Cardiac septum (tissue), 1 donor: ENCODE measurements around the gene MON1B. TPM values are rescaled to one million over a fixed set of nuclear protein-coding genes. Genes with fewer than 3 reads are reported as not detected.
A peak's percentile ranks its signal among the peaks of the same experiment; 100 is the strongest.

Experiments
- DNase-seq: peaks from one replicate; pipeline ENCODE4 v3.0.0-alpha.2; 2020; ENCODE audit warnings: low spot score
- intact Hi-C: fragments of 100-400 bp; cut with DNase I; formaldehyde crosslinking; loops from one replicate; pipeline ENCODE4 v1.14.0; 2022
- total RNA-seq: library from RNA; stranded (reverse); fragmentation: NEBNext Ultra II Directional; extraction: Animal tissue kit (Norgen Biotek cat#: 25700); gene quantifications from one replicate; pipeline ENCODE4 v1.2.1, GENCODE V29; 2021
- donor health status: DM: no; HTN: no; CAD: no.

MON1B gene
- total RNA-seq, 1 donor from 2014 or later, result 21.3 TPM

DNA sequence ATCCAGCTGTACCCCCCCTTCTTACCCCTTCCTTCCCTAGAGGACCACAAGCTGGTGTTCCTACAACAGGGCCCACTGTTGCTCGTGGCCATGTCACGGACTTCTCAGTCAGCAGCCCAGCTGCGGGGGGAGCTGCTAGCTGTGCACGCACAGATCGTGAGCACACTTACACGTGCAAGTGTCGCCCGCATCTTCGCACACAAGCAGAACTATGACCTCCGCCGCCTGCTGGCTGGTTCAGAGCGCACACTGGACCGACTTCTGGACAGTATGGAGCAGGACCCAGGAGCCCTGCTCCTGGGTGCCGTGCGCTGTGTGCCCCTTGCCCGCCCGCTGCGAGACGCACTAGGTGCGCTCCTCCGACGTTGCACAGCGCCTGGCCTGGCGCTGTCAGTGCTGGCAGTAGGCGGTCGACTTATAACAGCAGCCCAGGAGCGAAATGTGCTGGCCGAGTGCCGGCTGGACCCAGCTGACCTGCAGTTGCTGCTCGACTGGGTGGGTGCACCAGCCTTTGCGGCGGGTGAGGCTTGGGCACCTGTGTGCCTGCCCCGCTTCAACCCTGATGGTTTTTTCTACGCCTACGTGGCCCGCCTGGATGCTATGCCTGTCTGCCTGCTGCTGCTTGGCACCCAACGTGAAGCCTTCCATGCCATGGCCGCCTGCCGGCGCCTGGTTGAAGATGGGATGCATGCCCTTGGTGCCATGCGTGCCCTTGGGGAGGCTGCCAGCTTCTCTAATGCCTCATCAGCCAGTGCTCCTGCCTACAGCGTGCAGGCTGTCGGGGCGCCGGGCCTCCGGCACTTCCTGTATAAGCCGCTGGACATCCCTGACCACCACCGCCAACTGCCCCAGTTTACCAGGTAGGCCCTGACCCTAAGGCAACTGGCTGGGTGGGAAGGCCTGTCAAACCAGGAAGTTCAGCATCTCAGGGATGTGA is 3.6 kb downstream of the MON1B start:
- intact Hi-C loops, result no loop called here
- no peak for DNase-seq

DNA sequence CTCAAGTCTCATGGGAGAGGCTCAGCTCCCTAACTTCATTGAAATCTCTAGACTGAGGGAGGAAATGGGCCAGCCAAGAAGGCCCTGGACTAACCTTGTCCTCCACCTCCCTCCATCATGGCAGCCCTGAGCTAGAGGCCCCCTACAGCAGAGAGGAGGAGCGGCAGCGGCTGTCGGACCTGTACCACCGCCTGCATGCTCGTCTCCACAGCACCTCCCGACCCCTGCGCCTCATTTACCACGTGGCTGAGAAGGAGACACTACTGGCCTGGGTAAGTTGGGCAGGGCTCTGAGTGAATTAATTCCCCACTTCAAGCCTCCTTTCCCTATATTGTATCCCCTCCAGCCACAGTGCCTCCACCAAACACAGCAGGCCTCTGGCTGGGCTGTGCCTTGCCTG is 4.4 kb downstream of the MON1B start:
- intact Hi-C loops, result no loop called here
- no peak for DNase-seq

DNA sequence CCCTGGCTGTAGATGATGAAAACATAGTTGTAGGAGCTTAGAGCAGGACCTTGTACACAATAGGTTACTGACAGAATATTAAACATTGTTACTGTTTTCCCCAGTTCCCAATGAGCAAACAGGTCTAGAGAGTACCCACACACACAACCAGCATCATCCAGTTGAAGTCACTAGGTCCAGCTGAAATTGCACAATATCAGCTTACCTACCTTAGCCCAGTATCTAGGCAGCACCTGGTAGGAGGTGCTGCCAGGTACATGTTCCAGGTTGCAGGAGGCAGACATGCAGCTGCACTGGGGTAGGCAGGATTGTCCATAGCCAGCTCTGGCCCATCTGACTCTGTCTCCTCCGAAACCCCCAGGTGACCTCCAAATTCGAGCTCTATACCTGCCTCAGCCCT is 6.8 kb downstream of the MON1B start:
- no peak for DNase-seq
- intact Hi-C loops, result no loop called here

DNA sequence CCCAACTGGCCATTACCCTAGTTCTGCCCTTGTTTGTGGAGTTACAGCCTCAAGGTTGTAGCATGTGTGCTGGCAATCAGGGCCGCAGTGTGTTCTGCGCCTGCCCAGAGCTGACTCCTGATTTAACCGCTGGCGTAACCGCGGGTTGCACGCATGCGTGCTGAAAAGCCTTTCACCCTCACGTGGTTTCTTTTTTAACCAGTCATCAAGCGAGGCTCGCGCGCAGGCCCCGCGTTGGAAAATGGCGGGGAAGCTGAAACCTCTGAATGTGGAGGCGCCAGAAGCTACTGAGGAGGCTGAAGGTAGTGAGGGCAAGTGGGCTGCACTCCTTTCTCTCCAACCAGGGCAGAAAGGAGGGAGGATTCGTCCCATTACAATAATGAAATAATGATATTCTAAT is 8.2 kb downstream of the MON1B start, which contains the start of gene SYCE1L:
Gene SYCE1L, plus strand, starts transcription at position 198 of the 400 bp plus-strand sequence. Its CDS starts 44 bp downstream, at position 242.
- no peak for DNase-seq
- intact Hi-C loops, result no loop called here

DNA sequence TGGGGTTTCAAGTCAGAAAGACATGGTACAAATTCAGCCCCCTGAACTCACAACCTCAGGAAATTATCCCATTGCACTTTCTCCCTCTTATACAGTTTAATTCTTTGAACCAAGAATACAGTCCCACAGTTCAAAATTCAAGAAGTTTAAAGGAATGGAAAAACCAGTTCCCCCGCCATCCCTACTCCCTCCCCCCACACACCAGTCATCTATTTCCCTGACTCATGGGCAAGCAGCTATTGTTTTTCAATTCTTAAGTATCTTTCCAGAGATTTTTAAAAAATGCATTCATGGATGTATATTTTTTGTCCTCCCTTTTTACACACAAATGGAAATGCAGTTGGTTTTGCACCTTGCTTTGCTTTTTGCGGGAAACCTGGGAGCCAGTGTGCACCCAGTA is 15.5 kb downstream of the MON1B start:
- no peak for DNase-seq
- intact Hi-C loops, result no loop called here

DNA sequence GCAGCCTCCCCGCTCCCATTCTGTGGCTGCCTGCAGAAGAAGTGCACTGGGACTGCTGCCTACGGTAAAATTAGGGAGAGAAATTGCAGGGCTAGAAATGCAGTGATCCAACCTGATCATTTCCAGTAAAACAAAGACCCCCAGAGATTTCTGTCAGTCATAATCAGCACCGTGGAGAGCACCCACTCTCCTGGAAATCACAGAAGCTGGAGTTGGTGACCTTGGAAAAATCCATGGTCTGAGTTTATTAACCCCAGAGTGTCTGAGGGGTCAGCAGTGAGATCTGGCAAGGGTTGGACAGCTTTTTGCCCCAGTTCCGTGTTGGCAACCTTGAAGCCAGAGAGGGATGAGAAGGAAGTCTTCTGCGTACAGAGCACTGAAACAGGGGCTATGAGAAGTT is 16.0 kb downstream of the MON1B start:
- intact Hi-C loops, result no loop called here
- no peak for DNase-seq

DNA sequence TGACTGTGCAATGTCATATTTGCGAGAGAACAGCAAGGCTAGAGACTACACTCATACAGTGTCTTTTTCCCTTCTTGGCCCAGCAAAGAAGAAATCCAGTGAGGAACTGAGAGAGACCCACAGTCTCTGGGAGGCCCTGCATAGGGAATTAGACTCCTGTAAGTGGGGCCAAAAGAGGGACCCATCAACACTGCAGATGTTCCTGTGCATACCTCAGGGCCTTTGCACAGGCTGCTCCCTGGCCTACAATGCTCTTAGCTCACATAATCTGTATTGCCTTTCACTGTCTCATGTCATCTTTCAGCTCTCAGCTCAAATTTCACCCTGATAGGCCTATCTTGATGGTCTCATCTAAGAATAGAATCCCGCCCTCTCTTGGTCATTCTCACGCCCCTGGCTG is 17.4 kb downstream of the MON1B start:
- DNase-seq, result no peak
- intact Hi-C loops, result no loop called here

DNA sequence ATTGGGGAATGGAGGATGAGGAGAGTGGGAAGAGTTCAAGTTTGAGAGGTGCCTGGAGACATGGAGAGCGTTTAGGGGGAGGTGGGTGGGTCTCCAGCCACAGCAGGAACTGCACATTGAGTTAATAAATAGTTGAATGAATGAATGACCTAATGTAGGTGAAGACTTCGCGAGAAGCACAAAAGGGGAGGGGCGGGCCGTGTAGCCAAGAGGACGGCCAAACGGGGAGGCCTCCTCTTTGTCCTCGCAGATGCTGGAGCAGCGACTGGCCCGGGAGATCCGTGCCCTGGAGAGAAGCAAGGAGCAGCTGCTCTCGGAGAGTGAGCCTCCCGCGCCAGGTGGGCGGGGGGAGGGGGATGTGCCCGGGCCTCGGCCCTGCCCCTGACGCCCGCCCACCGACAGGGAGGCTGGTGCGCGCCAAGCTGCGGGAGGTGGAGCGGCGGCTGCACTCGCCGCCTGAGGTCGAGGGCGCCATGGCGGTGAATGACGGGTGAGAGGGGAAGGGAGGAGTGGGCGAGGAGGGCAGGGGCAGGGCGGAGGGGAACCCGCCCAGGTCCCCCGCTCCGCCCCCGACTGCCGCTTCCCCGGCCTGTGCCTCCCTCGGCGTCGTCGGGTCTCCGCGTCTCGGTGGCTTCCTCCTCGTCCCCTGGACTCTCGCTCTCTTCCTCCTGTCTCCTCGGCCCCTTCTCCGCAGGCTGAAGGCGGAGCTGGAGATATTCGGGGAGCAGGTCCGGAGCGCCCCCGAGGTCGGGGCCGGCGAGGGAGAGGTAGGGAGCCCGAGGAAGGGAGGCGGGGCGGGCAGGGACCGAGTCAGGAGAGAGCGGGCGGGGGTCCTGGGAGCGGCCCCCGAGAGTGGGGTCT is 21.1 kb downstream of the MON1B start:
- DNase-seq, result no peak
- intact Hi-C loops, result no loop called here

DNA sequence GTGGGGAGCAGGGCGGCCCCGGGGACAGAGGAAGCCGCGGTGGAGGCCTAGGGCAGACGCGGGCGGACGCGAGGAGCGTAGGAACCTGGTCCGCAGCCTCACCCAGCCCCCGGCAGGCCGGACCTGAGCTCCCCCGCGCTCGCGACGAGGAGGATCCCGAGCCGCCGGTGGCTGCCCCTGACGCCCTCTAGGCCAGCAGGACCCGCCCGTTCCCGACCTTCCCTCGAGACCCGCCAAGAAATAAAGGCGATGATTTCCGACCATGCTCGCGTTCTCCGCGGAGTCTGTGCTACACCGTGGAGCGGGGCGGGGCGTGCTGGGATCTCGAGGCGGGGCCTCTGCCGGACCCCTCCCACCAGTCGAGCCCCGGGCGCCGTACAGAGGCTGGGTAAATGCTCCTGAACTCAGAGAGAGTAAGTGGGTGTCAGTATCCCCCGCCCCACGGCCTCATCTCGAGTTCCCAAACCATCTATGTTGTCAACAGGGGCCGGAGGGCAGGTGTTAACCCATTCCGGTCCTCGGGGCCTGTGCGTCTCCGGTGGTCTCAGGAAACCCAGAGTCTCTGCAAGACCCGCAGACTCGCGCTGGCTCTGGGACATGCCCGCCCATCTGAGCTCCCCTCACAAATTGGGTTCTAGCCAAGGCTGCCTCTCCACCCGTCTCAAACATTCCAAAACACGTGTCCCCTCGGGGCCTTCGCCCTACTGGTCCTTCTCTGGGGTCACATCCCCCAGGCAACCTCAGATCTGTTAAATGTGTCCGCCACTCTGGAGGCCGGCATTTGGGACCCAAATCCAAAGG is 22.0 kb downstream of the MON1B start:
- intact Hi-C loops, result no loop called here
- DNase-seq, result peak; percentile 81

DNA sequence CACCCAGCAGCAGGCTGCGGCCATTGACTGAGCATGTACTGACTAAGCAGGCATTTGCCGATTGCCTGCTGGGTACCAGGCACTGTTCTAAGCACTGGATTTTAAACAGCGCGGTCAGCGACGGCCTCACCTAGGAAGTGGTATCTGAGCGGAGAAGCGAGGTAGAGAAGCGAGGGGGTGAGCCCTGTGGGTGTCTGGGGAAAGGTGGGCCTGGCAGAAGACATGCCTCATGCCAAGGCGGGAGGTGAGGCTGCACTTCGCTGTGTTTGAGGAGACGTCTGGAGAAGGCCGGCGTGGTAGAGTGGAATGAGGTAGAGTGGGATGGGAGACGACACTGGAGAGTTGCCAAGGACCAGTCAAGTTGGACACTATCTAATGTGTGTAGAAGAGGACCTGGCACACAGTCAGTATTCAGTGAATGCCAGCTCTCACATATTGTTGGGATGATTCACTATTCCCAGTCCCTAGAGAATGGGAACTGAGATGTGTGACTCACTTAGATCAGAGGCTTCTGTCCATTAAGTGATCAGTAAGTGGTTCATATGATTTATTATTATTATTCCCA is 22.6 kb downstream of the MON1B start:
- no peak for DNase-seq
- intact Hi-C loops, result no loop called here

DNA sequence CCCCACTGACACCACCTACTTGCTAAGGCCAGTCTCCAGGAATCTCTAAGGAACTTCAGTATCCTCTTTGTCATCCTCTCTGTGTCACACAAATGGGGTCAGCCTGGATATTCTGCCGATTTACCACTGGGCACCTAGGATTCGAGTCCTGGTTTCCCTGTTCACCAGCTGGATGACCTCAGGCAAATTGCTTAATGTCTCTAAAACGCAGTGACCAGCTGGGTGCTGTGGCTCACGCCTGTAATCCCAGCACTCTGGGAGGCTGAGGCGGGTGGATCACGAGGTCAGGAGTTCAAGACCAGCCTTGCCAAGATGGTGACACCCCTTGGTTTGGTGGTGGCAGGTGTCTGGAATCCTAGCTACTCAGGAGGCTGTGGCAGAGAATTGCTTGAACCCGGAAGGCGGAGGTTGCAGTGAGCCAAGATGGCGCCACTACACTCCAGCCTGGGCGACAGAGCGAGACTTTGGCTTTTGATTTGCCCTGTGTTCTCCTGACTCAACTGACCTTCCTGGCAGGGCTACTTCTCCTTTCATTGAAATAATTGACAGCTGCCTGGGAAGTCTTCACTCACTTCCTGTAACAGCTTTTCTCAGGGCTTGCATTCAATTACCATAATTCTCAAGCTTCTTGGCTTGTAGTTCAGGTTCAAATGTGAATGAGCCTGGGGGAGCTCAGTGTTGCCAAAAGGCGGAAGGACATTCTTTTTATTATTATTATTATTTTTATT is 23.6 kb downstream of the MON1B start:
- DNase-seq, result no peak
- intact Hi-C loops, result no loop called here

DNA sequence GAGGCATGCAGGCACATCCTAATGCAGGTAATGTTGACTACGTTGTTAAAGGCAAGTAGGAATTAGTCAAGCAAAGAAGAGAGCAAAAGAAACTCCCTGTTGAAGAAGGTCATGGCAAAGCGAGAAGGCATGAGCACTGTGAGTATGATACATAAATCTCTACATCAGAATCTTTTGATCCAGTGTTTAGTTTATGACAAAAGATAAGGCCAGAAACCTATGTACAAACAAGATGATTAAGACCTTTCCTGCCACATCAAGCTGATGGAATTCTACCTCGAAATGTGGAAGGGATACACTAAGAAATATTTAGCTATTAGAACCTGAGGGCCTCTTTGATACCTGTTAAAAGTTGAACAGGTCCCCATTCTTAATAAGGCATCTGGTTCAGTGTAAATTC is 28.4 kb downstream of the MON1B start:
- DNase-seq, result no peak
- intact Hi-C loops, result no loop called here

DNA sequence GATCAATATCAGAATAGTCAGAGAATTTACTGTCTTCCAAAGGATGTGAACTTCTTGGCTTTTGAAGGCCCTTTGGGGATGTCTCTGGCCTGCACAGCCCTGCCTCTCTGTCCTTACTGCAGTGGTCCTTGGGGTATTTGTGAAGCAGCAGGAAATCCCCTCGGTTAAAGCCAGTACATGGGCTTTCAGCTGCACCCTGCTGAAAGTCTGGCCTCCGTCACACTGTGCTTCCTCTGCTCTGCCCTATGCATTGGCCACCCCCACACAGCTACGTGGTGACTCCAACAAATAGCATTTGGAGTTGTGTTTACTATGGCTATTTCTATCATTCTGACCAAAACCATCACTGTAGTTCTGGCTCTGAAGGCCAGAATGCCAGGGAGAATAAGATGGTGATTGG is 29.4 kb downstream of the MON1B start:
- intact Hi-C loops, result no loop called here
- no peak for DNase-seq

DNA sequence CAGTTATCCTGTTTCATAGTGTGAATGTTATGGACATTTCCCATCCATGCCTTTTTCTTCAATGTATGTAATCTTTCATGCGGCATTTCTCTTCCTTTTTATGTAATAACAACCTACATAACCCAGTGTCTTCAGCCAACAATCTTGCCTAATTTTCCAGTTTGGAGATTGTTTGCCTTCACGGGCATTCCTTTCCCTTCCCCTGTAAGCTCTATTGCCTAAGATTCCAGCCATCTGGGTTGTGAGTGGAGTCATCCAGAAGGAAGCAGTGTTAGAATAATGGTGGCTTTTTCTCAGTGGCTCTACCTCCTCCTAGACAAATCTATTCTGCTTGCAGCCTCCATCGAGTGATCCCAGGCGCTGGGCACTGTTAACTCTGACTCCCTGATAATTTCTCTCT is 30.5 kb downstream of the MON1B start:
- intact Hi-C loops, result no loop called here
- DNase-seq, result no peak

DNA sequence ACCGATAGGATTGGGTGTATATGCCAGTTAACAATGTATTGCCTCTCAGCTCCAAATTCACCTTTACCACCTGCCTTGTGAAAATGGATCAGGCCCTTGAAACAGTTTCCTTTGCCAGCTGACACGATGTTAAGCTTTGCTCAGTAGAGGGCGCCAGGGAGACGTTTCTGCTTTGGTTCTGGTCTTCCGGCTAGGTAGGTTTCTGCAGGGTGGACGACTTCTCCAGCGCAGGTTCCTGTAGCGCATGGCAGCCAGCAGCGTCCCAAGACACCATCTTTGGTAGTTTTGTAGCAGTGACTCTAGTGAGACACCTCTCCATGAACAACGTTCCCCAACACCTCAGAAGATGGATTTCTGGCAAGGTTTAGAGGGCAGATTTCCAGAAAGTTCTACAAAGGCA is 32.2 kb downstream of the MON1B start:
- no peak for DNase-seq
- intact Hi-C loops, result no loop called here

DNA sequence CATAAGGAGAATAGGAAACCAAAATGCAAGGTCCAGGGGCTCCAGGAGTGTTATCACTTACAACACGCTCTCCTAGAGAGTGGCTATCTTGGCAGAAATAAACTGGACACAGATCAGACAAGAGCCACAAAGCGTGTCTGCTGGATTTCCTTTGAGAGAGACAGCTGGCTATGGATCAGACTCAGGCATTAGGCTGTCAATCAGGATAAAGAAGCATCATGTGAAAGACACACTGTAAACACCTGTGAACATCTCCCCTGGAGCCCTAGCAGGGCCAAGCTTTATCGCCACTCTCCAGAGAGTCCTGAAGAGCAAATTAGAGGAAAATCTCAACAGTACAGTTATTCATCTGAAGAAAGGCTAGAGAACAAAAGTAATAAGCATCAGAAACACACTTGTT is 34.2 kb downstream of the MON1B start:
- intact Hi-C loops, result no loop called here
- no peak for DNase-seq

DNA sequence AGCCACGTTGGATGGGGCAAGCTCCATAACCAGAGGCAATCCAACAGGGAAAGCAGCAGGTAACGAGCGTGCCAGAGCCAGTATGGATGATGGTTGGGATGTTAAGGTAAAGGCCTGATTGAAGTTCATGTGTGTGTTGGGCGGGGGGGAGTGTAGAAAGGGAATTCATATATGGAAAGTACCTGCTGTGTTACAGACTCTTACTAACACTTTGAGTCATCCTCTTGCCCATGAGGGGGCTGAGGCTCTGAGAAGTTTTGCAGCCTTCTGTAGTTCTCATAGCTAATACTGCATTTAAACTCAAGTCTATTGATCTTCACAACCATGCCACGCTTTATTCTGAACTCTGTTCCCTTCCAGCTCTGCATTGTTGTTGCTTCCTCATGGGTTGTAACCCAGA is 36.8 kb downstream of the MON1B start:
- intact Hi-C loops, result no loop called here

DNA sequence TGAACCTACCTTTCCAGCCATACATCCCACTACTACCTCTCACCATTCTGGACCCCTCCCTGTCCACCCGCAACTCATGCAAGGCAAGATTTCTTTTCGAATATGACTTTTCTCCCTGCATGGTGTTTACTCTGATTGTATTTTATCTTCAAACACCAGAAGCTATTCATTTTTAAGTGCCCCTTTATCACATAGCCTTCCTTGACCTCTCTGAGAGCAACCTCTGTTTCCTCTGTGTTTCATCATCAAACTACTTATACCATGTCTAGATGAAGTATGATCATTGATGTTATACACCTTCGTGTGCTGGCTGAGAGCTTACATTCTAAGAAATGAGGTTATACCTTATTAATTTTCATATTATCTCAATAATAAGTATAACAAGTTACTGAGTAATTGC is 40.1 kb downstream of the MON1B start:
- intact Hi-C loops, result loop anchor here (10.0 kb wide), 2 partner anchors 434 to 764 kb away; no protein-coding TSS in a partner anchor
- no peak for DNase-seq

More for the DNA sequence above, 36.8 kb downstream of the MON1B start:
- DNase-seq, result no peak
